ENCODE results near the gene NPAS3.

The NPAS3 gene

DNA sequence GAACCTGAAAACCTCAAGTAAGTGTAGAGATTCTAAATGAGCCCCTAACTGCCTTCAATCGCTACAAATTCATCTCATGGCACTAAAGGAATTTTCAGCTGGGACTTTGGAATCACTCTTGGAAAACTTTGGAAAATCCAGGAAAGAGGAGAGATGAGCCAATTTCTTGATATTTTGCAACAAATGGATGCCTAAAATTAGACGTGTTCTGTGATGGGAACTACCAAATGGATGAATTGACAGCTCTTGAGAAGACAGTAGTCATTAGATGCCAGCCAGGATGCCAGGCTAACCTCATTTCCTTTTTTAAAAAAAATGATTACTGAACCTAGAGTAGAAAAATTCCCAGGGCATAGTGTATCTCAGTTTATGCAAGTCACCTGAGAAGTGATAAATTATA lies 78.3 kb downstream of the NPAS3 start:
- DNase-seq, result no peak

DNA sequence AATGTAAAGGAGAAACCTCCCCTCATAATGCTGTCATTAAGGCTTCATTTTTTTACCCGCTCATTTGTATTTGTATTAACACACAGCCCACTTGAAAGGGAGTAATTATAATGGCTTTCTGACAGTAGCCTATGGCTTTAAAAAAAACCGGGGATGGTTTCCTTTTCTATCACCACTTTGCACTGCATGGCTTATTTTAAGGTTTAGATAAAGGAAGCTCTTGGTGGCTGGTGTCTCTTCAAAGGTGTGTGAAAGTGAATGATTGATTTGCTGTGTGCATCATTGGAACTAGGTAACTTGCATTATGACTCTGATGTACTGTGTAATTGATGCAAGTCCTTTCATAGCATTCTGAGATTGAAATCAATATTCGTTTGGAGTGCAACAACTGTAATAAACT lies 80.7 kb downstream of the NPAS3 start:
- no peak for DNase-seq

DNA sequence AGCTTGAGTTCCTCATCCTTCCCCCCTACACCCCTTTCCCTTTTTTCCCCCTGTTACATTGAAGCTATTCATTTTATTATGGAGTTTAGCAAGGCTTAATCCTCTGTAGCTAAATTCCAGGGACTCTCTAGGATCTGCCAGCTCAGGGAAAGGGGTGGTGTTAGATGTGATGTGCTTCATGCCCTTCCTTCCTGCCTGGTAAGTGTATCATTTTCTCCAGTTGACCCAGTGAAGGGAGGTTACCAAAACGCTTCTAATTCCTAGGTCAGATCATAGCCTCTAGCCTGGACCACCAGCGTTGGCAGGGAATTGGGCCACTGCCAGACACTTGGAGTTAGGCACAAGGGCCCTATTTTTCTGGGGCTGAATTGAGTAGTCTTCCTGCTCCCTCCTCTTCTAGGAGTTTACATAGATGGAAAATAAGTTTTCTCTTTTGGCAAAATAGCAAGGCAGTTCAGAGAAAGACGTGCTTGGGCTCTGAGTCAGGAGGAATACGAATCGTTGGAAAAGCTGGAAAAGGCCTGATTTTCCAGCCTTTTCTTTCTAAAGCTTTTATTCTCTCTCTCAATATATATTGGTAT lies 88.3 kb downstream of the NPAS3 start:
- no peak for DNase-seq

- DNase-seq, result no peak
These were observed 90.8 kb downstream of the NPAS3 start for GRCh38 chr14:33029511-33029910.

DNA sequence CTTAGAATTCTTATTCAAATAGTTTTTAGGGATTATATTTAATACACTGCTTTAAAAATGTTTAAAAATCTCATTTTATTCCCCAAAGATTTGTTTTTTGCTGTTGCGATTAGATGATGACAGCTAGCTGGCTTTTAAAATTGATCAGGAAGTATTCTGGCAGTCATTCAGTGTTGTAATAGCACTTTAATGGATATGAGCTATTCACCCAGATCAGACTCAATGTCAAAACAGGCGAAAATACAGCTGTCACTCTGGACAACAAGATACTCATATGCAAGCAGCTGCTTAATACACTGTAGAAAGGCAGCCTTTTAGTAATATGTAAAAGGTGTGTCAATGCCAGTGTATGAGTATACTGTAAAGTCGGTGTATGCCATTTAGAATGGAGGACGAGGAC lies 91.7 kb downstream of the NPAS3 start:
- DNase-seq, result no peak

DNA sequence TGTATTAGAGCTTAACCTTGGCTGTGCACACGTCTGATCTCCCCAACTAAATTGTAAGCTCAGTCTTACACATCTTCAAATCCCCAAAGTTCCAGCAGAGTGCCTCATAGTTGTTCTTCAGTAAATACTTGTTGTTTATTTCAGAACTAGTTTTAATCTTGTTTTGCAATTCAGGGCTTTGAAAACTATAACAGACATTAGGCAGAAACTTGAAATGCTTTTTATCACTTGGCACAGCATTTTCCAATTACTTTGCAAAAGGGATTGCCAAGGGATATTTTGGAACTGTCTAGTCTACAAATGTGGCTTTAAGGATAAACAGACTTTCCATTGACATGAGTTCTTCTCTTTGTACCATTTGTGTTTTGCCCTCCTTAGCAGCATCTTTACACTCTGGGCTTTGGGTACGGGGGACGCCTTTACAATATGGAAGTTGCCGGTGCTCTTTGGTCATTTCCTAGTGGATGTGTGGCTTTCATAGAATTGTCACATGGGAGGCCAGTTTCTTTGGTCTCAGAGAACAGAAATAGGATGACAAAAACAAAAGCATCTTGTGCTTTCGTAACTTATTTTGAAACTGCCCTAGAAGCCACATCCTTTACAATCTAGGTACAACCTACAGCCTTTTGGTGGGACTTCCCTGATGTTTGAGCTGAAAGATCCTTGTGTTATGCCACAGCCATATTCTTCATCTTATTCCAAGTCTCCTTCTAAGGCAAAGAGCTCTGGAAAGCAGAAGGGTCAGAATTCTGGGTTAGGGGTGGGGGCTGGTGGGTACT lies 96.9 kb downstream of the NPAS3 start:
- no peak for DNase-seq

GRCh38 chr14:33039311-33039710 lies 100.6 kb downstream of the NPAS3 start:
- no peak for DNase-seq

GRCh38 chr14:33040372-33041140 lies 101.9 kb downstream of the NPAS3 start:
- no peak for DNase-seq

GRCh38 chr14:33042591-33042990 lies 103.9 kb downstream of the NPAS3 start:
- DNase-seq, result no peak

GRCh38 chr14:33045760-33046159 lies 107.1 kb downstream of the NPAS3 start:
- DNase-seq, result no peak

- no peak for DNase-seq
These were observed 114.3 kb downstream of the NPAS3 start for GRCh38 chr14:33052943-33053342.

DNA sequence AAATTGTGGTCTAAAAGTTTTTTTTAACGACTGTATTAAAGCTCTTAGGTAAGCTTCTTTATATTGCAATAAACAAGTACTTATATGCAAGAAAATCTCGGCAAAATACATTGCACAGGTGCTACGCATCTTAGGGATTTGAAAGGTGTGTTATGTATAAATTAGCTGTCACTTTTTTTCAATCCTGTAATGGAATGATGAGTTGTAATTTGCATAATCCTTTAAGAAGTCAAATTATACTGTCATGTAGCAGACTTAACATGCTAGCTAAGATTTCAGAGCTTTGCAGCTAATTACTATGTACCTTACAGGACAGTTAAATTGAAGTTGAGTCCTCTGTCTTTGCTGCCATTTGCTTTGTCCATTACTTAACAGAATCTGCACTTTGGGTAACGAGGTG lies 117.5 kb downstream of the NPAS3 start:
- DNase-seq, result no peak

- no peak for DNase-seq
These were observed 118.9 kb downstream of the NPAS3 start for GRCh38 chr14:33057585-33057984.

DNA sequence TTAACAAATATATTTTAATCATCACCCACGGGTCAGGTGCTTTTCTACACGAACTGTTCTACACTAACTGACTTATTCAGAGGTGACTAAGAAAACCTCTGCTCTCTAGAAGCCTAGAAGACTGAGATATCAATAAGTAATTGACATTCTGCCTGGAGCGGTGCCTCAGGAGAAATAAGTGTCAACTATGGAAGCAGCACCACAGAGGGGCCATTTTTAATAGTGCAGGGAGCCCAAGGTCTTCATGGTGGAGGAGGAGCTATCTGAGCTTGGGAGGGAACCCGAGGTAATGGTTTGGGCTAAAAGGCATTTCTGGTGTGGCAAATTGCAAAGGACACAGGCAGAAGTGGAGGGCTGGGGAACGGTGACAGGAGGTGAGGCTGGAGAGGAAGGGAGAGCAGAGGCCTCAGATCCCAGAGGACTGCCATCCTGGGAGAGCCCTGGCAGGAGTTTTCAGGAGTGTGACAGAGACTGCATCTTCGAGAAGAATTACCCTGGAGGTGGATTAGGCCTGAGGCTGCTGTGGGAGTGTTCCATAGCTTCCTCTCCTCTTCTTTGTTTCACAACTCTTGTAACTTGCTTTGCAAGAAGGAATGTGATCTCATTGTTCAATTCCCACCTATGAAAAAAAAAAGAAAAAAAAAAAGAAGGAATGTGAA lies 123.1 kb downstream of the NPAS3 start:
- no peak for DNase-seq

DNA sequence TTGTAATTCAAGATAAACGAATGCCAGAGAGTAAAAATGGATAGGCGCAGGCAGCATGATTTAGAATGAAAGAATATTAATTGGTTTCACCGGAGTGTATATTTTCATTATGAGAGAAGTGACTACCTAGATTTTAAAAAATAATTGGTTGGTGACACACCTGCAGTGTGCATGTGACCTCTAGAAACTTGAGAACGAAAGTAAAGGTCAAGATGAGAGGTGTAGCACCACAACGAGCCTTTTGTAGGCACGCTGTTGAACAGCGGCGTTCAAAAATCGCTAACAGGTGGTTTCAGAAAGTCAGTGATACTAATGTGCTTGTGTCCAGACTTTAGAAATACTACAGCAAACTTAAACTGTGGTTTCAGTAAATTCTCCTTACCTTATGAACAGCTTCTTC lies 123.8 kb downstream of the NPAS3 start:
- DNase-seq, result no peak

- DNase-seq, result no peak
These were observed 124.2 kb downstream of the NPAS3 start for GRCh38 chr14:33062881-33063280.

DNA sequence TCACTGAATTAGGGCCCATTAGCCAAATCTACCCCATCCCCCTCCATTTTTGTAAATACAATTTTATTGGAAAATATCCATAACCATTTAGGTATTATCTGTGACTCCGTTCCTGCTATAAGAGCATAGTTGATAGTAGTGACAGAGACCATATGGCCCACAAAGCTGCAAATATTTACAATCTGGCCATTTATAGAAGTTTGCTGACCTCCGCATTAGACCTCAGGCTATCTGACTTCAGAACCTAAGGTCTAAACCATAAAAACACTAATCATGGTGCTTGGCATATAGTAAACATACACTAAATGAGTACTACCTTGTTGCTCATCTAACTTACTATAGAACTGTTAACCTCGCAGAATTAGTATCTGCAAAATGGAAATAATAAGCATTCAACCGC lies 124.8 kb downstream of the NPAS3 start:
- DNase-seq, result no peak

DNA sequence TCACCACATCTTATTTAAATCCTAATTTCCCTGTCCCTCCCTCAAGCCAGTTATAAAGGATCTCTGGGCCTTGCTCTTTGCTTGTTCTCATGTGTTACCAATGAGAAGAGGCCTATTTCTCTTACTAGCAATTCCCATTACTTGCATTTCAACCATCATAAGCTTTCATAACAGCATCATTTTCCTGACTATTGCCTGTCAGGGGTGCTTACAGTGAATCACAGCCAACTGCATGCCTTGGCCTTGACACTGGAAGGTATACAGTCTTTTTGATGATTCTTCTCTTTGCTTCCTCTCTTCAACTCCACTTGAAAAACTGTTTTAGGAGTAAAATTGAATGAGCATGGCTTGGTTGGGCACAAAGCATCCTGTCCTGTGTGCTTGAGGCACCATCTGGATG lies 127.0 kb downstream of the NPAS3 start:
- no peak for DNase-seq

GRCh38 chr14:33068040-33068439 lies 129.4 kb downstream of the NPAS3 start:
- no peak for DNase-seq

- DNase-seq, result no peak
These were observed 129.9 kb downstream of the NPAS3 start for GRCh38 chr14:33068626-33069025.

DNA sequence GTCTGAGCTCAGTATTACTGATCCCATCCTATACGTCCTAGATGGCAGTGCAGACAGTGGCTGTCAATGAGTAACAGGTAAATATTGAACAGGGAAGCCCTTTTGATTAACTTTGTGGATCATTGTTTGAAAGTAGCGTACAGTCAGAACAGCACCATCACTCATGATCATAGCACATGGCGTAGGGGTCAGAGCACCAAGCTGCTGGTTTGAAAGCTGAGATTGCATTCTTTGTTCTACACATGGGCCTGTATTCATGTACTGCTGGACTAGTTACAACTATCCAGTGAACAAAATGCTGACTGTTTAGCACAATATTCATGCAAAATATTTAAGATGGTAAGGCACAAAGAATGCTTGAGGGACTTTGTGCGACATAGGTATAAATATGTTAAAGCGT lies 131.8 kb downstream of the NPAS3 start:
- no peak for DNase-seq

- DNase-seq, result no peak
These were observed 134.3 kb downstream of the NPAS3 start for GRCh38 chr14:33073023-33073422.

DNA sequence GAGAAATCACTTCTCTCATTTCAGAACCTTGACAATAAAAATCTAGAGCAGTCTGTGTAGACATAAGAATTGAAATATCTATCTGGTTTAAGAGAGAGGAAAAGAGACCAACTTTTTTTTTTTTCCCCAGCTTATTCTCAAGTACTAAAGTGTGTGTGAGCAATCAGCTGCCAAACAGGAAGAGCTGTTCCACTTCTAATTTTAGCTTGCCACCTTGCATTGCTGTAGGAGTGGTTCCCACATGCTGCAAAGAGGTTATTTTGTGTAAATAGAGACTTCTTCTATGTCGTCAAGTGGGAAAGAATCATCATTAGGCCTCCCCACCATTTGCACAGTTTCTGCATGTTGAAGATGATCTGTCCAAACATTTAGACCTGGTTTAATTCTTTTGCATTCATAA lies 142.6 kb downstream of the NPAS3 start:
- no peak for DNase-seq

DNA sequence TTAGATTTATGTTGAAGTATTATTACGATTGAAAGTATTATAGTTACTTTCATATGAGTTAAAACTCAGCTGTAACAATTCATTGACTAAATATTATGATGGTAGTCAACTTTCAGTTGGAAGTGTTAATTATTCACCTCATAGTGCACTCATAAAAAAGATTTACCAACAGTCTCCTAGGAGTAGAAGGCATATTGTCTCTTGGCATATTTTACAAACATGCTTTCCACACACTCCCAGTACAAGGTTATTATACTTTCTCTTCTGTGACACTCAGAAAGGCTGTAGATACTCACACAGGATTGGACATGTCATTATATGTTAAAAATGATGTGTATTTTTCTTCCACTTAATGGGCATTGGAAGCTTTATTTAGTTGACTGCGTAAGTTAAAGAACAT lies 147.1 kb downstream of the NPAS3 start:
- no peak for DNase-seq
